ENCODE measurements around the gene COL1A1.

COL1A1 gene

GRCh38 chr17:50145532-50146229, 55.8 kb downstream of the COL1A1 start:
- no peak for DNase-seq (ENCODE audit: low read depth)
- H3K4me3 ChIP-seq (ENCODE audit: low read depth, low read length), result peak overlapping the region; percentile 71
- TF ChIP-seq, protein P1, sequence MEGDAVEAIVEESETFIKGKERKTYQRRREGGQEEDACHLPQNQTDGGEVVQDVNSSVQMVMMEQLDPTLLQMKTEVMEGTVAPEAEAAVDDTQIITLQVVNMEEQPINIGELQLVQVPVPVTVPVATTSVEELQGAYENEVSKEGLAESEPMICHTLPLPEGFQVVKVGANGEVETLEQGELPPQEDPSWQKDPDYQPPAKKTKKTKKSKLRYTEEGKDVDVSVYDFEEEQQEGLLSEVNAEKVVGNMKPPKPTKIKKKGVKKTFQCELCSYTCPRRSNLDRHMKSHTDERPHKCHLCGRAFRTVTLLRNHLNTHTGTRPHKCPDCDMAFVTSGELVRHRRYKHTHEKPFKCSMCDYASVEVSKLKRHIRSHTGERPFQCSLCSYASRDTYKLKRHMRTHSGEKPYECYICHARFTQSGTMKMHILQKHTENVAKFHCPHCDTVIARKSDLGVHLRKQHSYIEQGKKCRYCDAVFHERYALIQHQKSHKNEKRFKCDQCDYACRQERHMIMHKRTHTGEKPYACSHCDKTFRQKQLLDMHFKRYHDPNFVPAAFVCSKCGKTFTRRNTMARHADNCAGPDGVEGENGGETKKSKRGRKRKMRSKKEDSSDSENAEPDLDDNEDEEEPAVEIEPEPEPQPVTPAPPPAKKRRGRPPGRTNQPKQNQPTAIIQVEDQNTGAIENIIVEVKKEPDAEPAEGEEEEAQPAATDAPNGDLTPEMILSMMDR (IDR thresholded peaks at IDR 0.05; ENCODE audit: low read depth, low read length, missing control alignments), result no peak

DNA sequence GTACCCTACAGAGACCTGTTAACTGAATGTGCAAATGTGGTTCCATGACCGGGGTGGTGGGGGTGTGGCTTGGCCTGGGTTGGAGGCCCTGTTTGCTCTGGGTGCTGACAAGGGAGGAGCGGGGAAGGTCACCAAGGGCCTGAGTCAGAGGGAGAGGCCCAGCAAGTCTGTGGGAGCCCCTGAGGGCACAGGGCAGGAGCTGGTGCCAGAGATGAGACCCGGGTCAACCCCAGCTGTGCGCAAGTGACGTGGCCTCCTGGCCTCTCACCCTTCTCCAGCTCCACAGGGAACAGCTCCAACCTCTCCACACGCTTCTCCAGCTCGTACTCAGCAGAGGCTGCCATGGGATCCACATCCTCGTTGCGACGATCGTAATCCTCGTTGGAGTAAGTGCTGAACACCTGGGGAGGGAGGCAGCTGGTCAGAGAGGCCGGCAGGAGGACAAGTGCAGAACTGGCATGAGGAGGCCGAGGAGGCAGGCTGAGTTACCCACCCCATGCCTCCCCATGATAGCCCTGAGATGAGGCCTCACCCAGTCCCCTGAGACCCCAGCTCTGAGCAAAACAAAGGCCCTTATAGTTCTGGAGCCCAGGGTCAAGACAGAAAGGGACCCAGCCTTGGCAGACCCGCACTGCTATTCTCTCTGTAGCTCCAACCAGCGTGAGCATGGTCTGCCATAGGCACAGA, 56.4 kb downstream of the COL1A1 start:
- H3K4me3 ChIP-seq (ENCODE audit: low read depth, low read length), result no peak overlapping the region
- DNase-seq (ENCODE audit: low read depth), result no peak
- TF ChIP-seq, protein P1 (IDR thresholded peaks at IDR 0.05; ENCODE audit: low read depth, low read length, missing control alignments), result no peak

GRCh38 chr17:50144355-50144754, 57.1 kb downstream of the COL1A1 start:
- H3K4me3 ChIP-seq (ENCODE audit: low read depth, low read length), result no peak overlapping the region
- DNase-seq (ENCODE audit: low read depth), result no peak
- TF ChIP-seq, protein P1 (IDR thresholded peaks at IDR 0.05; ENCODE audit: low read depth, low read length, missing control alignments), result no peak

DNA sequence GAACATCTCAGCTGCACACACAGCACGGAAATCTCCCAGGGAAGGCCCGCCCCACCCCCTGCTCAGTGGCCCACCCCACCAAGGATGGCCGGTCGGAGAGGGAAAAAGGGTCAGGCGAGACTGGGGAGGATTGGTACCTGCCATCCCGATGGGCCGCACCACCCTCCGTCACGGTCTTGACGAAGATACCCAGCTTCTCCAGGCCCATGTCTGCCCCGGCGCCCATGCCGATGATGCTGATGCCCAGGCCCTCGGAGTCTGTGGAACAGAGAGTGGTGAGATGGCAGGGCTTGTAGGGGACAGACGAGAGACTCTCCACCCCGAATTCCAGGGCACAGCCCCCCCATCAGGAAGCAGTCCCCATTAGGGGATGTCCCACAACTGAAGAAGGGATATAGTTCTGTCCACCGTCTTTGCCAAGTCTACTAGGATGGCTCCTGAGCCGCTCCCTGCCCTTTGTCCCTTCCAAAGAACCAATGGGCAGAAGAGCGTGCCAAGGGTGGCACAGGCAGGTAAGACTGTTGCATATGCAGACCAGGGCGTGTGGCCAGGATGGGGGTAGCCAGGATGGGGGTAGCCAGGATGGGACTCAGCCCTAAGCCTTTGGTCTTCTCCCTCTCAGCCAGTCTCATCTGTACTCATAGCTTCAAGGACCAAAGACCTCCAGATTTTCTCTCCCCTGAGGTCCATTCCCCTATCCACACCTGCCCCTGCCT, 57.8 kb downstream of the COL1A1 start:
- H3K4me3 ChIP-seq (ENCODE audit: low read depth, low read length), result no peak overlapping the region
- TF ChIP-seq, protein P1 (IDR thresholded peaks at IDR 0.05; ENCODE audit: low read depth, low read length, missing control alignments), result no peak
- DNase-seq (ENCODE audit: low read depth), result no peak

DNA sequence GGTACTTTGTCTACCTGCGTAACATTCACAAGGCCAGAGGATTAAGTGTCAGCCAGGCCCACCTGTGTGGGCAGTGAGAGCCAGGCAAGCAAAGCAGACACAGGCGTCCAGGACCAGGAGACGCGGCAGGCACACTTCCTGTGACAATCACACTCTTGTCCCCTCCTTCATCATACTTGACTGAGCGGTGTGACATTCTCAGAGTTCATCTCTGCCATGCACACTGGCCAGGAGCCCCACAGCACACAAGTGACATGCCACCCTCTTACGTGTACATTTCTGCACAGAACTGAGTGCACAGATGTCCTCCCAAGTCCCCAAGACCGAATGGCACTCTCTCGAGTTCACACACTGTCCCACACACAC, 59.7 kb downstream of the COL1A1 start:
- H3K4me3 ChIP-seq (ENCODE audit: low read depth, low read length), result no peak overlapping the region
- TF ChIP-seq, protein P1 (IDR thresholded peaks at IDR 0.05; ENCODE audit: low read depth, low read length, missing control alignments), result no peak
- no peak for DNase-seq (ENCODE audit: low read depth)

GRCh38 chr17:50141026-50141744, 60.2 kb downstream of the COL1A1 start:
- no peak overlapping the region for H3K4me3 ChIP-seq (ENCODE audit: low read depth, low read length)
- TF ChIP-seq, protein P1 (IDR thresholded peaks at IDR 0.05; ENCODE audit: low read depth, low read length, missing control alignments), result no peak
- DNase-seq (ENCODE audit: low read depth), result no peak
